Measurements from ENCODE around the gene ELOA. TPM values are rescaled to one million over a fixed set of nuclear protein-coding genes. Genes with fewer than 3 reads are reported as not detected.
A peak's percentile ranks its signal among the peaks of the same experiment; 100 is the strongest.

The ELOA gene
- total and polyA plus RNA-seq, 2 of the 13 experiments (the other 11 are each of a cell fraction or from before 2014, with no cell fraction given) = 14.2 to 28.5 TPM

DNA sequence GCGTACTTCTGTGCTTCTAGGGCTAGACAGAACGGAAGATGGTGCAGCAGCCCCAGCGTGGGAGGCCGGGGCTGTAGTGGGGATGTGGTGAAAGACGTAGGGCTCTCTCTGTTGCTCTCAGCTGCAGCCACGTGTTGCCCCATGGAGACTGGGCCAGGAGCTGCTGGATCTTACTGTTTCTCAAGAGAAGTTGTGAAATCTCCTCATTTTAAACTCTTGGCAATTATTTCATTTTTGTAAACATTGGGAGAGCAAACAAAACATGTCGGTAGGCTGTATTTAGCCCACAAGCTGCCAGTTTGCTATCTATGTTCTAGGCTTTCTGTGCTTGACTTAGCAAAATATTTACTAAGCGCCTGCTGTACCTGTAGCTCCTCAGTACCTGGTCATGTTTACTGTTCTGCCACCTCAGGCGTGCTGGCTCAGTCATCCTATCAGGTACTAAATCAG lies 15.9 kb upstream of the ELOA start (continued):
- TF ChIP-seq, protein P1, sequence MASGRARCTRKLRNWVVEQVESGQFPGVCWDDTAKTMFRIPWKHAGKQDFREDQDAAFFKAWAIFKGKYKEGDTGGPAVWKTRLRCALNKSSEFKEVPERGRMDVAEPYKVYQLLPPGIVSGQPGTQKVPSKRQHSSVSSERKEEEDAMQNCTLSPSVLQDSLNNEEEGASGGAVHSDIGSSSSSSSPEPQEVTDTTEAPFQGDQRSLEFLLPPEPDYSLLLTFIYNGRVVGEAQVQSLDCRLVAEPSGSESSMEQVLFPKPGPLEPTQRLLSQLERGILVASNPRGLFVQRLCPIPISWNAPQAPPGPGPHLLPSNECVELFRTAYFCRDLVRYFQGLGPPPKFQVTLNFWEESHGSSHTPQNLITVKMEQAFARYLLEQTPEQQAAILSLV (CRISPR knock-in tag; IDR thresholded peaks at IDR 0.05; ENCODE audit: borderline replicate concordance) = no peak
- TF ChIP-seq KLF6 (CRISPR knock-in tag; IDR thresholded peaks at IDR 0.05) = peak; percentile 54; the same call in 1 of the 2 replicates
- TF ChIP-seq, protein P2, sequence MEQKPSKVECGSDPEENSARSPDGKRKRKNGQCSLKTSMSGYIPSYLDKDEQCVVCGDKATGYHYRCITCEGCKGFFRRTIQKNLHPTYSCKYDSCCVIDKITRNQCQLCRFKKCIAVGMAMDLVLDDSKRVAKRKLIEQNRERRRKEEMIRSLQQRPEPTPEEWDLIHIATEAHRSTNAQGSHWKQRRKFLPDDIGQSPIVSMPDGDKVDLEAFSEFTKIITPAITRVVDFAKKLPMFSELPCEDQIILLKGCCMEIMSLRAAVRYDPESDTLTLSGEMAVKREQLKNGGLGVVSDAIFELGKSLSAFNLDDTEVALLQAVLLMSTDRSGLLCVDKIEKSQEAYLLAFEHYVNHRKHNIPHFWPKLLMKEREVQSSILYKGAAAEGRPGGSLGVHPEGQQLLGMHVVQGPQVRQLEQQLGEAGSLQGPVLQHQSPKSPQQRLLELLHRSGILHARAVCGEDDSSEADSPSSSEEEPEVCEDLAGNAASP (CRISPR knock-in tag; IDR thresholded peaks at IDR 0.05; ENCODE audit: borderline replicate concordance) = peak; percentile 26; the same call in 1 of the 2 replicates
- no peak for TF ChIP-seq ZNF20 (CRISPR knock-in tag; IDR thresholded peaks at IDR 0.05)
- no peak for TF ChIP-seq ZNF672 (CRISPR knock-in tag; IDR thresholded peaks at IDR 0.05)
- TF ChIP-seq ZNF274 (CRISPR knock-in tag; IDR thresholded peaks at IDR 0.05) = no peak
- TF ChIP-seq THYN1 (CRISPR knock-in tag; IDR thresholded peaks at IDR 0.05; ENCODE audit: borderline replicate concordance, low read depth) = no peak
- peak; percentile 28; the same call in 1 of the 2 replicates for TF ChIP-seq MIER3 (CRISPR knock-in tag; IDR thresholded peaks at IDR 0.05; ENCODE audit: borderline replicate concordance)
- TF ChIP-seq GABPB1 (CRISPR knock-in tag; IDR thresholded peaks at IDR 0.05) = 0 out of 2 replicates have a peak, but pooled peaks have one; percentile 26
- no peak for TF ChIP-seq ZNF547 (CRISPR knock-in tag; IDR thresholded peaks at IDR 0.05)
- no peak for TF ChIP-seq KLF15 (CRISPR knock-in tag; IDR thresholded peaks at IDR 0.05; ENCODE audit: borderline replicate concordance)
- TF ChIP-seq ZFP41 (CRISPR knock-in tag; IDR thresholded peaks at IDR 0.05; ENCODE audit: borderline replicate concordance) = no peak
- TF ChIP-seq KLF16 (CRISPR knock-in tag; IDR thresholded peaks at IDR 0.05) = peak in 1 of 2 experiments; percentile 79; a peak in 2 of 4 replicates
- no peak for TF ChIP-seq NRL (CRISPR knock-in tag; IDR thresholded peaks at IDR 0.05; ENCODE audit: borderline replicate concordance)
- peak; percentile 82; the same call in 1 of the 2 replicates for TF ChIP-seq ZNF205 (CRISPR knock-in tag; IDR thresholded peaks at IDR 0.05)
- peak; percentile 88 for TF ChIP-seq SMAD3 (CRISPR knock-in tag; IDR thresholded peaks at IDR 0.05)
- peak; percentile 43; the same call in 1 of the 2 replicates for TF ChIP-seq HMG20A (CRISPR knock-in tag; IDR thresholded peaks at IDR 0.05; ENCODE audit: borderline replicate concordance)
- TF ChIP-seq ARNT2 (CRISPR knock-in tag; IDR thresholded peaks at IDR 0.05; ENCODE audit: low read depth) = no peak
- TF ChIP-seq ONECUT2 (CRISPR knock-in tag; IDR thresholded peaks at IDR 0.05) = no peak
- peak; percentile 28; the same call in 1 of the 2 replicates for TF ChIP-seq ZNF232 (CRISPR knock-in tag; IDR thresholded peaks at IDR 0.05; ENCODE audit: borderline replicate concordance)
- no peak for TF ChIP-seq ZNF558 (CRISPR knock-in tag; IDR thresholded peaks at IDR 0.05; ENCODE audit: borderline replicate concordance)
- no peak for TF ChIP-seq EZH2 (conservative IDR thresholded peaks at IDR 0.05; ENCODE audit: low read depth, low read length)
- no peak for TF ChIP-seq ZNF207 (IDR thresholded peaks at IDR 0.05; ENCODE audit: borderline replicate concordance)
- TF ChIP-seq KDM5B (CRISPR knock-in tag; IDR thresholded peaks at IDR 0.05; ENCODE audit: borderline replicate concordance) = no peak
- TF ChIP-seq ZMYM4 (CRISPR knock-in tag; IDR thresholded peaks at IDR 0.05) = peak; percentile 34; the same call in 1 of the 2 replicates
- TF ChIP-seq, protein P3, sequence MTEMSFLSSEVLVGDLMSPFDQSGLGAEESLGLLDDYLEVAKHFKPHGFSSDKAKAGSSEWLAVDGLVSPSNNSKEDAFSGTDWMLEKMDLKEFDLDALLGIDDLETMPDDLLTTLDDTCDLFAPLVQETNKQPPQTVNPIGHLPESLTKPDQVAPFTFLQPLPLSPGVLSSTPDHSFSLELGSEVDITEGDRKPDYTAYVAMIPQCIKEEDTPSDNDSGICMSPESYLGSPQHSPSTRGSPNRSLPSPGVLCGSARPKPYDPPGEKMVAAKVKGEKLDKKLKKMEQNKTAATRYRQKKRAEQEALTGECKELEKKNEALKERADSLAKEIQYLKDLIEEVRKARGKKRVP (CRISPR knock-in tag; IDR thresholded peaks at IDR 0.05) = no peak
- TF ChIP-seq SRSF1 (optimal IDR thresholded peaks at IDR 0.05; ENCODE audit: low read depth, low read length) = no peak
- no peak for TF ChIP-seq FOXP1 (IDR thresholded peaks at IDR 0.05)
- peak; percentile 85 for TF ChIP-seq FOXP1 (CRISPR knock-in tag; IDR thresholded peaks at IDR 0.05)
- TF ChIP-seq ZNF782 (CRISPR knock-in tag; IDR thresholded peaks at IDR 0.05; ENCODE audit: borderline replicate concordance) = no peak
- no peak for TF ChIP-seq SP4 (CRISPR knock-in tag; IDR thresholded peaks at IDR 0.05)
